Liver (tissue), 4 donors: ENCODE measurements around the gene ATP10D. TPM values are rescaled to one million over a fixed set of nuclear protein-coding genes. Genes with fewer than 3 reads are reported as not detected.

Experiments used
- polyA plus RNA-seq, 2 donors: library from polyadenylated mRNA; stranded (reverse) in 1 of 2; unstranded in 1 of 2; fragments of 200-250 nt in 1 of 2; fragments of >200 nt in 1 of 2; fragmentation: Nextera tagmentation in 1 of 2; extraction: Ambion mirVana in 1 of 2; gene quantifications; one replicate each; pipeline versions ENCODE4 v1.2.1 to v1.2.3, GENCODE V29; 2013 to 2015
- total RNA-seq, 2 donors: library from RNA; depleted of rRNA; stranded (reverse); fragments of >200 nt; gene quantifications; one replicate each; pipeline ENCODE4 v1.2.3, GENCODE V29; 2014
- donor health status: healthy.
- donor health status: healthy.
- donor health status: healthy.

The ATP10D gene
- total and polyA plus RNA-seq, 4 donors: 4.3 to 13.6 (median 7.4) TPM

Other genes with a start within 250 kb of the ATP10D start
- gene COMMD8, start 21.6 kb upstream of the ATP10D start, total RNA-seq: 1 to 10 TPM; 3.6 to 9.3 TPM
- gene COMMD8, start 21.6 kb upstream of the ATP10D start, polyA plus RNA-seq: 10 to 100 TPM in 1 of 2 donors, 1 to 10 TPM in 1; 8.6 to 17.5 TPM